BLaER1 (cell line): Measurements from ENCODE around the gene CUEDC2.

ENCODE experiments used
- H3K27ac ChIP-seq: shearing (Covaris generic); formaldehyde crosslinking; 2 replicates; pipeline ENCODE4 v1.8.1; 2022
- H3K27me3 ChIP-seq: shearing (Covaris generic); formaldehyde crosslinking; 2 replicates; pipeline ENCODE4 v1.8.1; 2022
- H3K36me3 ChIP-seq: shearing (Covaris generic); formaldehyde crosslinking; 2 replicates; pipeline ENCODE4 v1.8.1; 2022
- H3K4me1 ChIP-seq: shearing (Covaris generic); formaldehyde crosslinking; 2 replicates; pipeline ENCODE4 v1.8.1; 2022
- H3K4me2 ChIP-seq: shearing (Covaris generic); formaldehyde crosslinking; 2 replicates; pipeline ENCODE4 v1.8.1; 2022
- H3K4me3 ChIP-seq: shearing (Covaris generic); formaldehyde crosslinking; 2 replicates; pipeline ENCODE4 v1.8.1; 2022
- H3K9ac ChIP-seq: shearing (Covaris generic); formaldehyde crosslinking; 2 replicates; pipeline ENCODE4 v1.8.1; 2022
- H3K9me3 ChIP-seq: shearing (Covaris generic); formaldehyde crosslinking; 2 replicates; pipeline ENCODE4 v1.8.1; 2022
- H4K20me1 ChIP-seq: shearing (Covaris generic); formaldehyde crosslinking; 2 replicates; pipeline ENCODE4 v1.8.1; 2022
- Cebpa-rat ChIP-seq: shearing (Covaris generic); IDR thresholded peaks from 2 replicates; pipeline ENCODE4 v1.8.1; 2022

Gene CUEDC2

DNA sequence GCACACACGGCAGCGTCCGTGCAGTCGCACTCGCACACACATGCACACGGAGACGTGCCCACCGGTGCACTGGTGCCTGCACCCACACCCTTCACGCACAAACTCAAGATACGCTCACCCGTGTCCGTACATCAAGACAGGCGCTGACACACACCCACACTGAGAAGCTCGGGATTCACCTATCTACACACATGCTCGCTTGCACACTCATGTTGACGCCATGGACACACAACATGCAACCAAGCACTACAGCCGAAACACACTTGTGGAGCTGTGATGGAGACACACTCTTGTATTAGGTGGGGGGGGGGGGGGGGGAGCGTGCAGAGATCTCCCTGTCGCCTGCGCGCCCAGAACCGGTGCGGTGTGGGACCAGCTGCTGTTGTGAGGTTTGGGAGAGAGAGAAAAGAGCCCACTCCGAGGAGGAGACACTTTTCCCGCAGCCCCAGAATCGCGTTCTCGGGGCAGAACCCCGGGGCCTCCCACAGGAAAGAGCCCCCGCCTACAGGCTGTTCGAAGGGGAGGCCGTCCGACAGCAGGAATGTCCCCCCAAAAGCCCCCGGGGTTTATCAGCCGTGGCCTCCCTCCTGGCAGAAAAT, 37.5 kb downstream of the CUEDC2 start:
- Histone ChIP-seq H3K27ac (peak overlapping the region; percentile 81), H3K4me2 (peak overlapping the region; percentile 99), H3K9me3 (no peaks in the 10 kb centered on the region), H3K36me3 (peaks cover 20% of the 10 kb centered on the region), H3K4me1 (peaks cover 35% of the 10 kb centered on the region), H4K20me1 (0 out of 2 replicates have a peak, but pooled peaks cover 10% of the 10 kb centered on the region), H3K27me3 (no peaks in the 10 kb centered on the region), H3K9ac (peak overlapping the region; percentile 79), H3K4me3 (peak overlapping the region; percentile 82)
- TF ChIP-seq Cebpa-rat, result no peak

DNA sequence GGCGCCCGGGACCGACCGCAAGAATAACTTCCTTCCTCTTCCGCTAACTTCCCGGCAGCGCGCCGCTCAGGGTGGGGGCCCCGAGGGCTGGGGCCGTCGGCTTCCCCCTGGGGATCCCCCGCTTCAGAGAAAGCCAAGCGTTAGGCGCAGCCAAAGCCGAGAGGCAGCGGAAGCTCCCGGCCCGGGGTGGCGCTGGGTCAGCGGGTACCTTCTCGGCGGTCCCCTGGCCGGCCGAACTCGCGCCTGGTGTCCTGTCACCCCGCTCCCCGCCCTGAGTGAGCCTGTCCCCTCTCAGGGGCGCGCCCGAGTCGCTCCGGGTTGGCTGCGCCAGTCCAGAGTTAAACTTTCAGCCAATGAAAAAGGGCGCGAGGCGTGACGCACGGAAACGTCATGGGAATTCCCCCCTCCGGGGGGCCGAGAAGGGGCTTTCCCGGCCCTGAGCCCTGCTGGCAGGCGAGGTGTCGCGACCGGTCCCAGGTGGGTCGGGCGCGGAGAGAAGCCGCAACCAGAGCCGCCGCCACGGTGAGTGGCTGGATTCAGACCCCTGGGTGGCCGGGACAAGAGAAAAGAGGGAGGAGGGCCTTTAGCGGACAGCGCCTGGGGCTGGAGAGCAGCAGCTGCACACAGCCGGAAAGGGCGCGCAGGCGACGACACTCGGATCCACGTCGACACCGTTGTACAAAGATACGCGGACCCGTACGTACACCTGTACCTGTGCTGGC, 38.1 kb downstream of the CUEDC2 start:
- peak overlapping the region; percentile 99 for H3K4me2 ChIP-seq
- peak overlapping the region; percentile 79 for H3K9ac ChIP-seq
- H3K4me1 ChIP-seq, result peaks cover 31% of the 10 kb centered on the region
- H3K4me3 ChIP-seq, result peak overlapping the region; percentile 82
- H4K20me1 ChIP-seq, result 0 out of 2 replicates have a peak, but pooled peaks cover 10% of the 10 kb centered on the region
- peaks cover 20% of the 10 kb centered on the region for H3K36me3 ChIP-seq
- H3K9me3 ChIP-seq, result no peaks in the 10 kb centered on the region
- TF ChIP-seq Cebpa-rat, result no peak
- peak overlapping the region; percentile 81 for H3K27ac ChIP-seq
- H3K27me3 ChIP-seq, result no peaks in the 10 kb centered on the region

DNA sequence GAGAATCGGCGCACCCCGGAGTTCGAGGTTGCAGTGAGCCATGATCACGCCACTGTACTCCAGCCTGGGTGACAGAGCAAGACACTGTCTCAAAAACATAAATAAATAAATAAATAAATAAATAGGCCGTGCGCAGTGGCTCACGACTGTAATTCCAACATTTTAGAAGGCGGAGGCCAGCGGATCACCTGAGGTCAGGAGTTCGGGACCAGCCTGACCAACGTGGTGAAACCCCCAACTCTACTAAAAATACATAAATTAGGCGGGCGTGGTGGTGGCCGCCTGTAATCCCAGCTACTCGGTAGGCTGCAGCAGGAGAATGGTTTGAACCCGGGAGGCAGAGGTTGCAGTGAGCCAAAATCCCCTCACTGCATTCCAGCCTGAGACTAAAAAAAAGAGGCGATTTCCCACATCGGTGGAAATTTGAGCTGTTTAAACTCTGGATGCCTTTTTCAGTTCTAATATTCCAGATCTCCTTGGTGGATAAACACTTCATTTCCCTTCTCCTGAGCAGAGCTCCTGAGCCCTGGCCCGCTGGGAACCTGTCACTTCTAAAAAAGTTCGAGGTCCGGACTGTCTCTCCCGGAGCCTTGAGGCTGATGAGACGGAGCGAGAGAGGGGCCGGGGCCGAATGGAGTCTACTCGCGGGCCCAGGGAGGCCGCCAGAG, 38.8 kb downstream of the CUEDC2 start:
- peaks cover 25% of the 10 kb centered on the region for H3K4me1 ChIP-seq
- H3K36me3 ChIP-seq, result peaks cover 19% of the 10 kb centered on the region
- peak overlapping the region; percentile 99 for H3K4me2 ChIP-seq
- H3K9ac ChIP-seq, result peak overlapping the region; percentile 79
- H3K9me3 ChIP-seq, result no peaks in the 10 kb centered on the region
- peak overlapping the region; percentile 81 for H3K27ac ChIP-seq
- H3K27me3 ChIP-seq, result no peaks in the 10 kb centered on the region
- 0 out of 2 replicates have a peak, but pooled peaks cover 10% of the 10 kb centered on the region for H4K20me1 ChIP-seq
- TF ChIP-seq Cebpa-rat, result no peak
- H3K4me3 ChIP-seq, result peak overlapping the region; percentile 82

DNA sequence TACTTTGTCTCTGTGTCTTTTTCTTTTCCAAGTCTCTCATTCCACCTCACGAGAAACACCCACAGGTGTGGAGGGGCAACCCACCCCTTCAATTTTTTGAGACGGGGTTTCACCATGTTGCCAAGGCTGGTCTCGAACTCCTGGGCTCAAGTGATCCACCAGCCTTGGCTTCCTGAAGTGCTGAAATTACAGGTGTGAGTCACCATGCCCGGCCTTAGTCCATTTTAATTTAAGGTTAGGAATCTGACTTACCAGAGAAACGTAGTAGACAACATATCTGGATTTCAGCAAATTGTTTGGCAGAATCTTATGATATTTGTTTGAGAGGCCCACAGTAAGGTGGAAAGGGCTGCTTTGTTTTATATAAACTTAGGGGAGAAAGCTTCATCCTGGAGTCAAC, 40.1 kb downstream of the CUEDC2 start:
- no peak for TF ChIP-seq Cebpa-rat

DNA sequence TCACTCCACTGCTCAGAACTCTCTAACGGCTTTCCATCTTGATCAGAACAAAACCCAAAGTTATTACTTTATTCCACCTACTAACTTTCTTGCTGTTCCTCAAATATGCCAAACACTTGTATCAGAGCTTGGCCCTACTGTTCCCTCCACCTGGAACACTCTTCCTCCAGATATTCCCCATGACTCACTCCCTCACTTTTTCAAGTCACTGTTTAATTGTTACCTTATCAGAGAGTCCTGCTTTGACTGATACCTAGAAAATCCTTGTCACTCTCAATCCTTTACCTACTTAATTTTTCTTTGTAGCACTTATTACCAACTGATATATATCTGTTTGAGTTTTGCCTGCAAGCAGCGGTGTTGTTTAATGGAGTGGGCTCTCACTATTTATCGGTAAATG, 42.5 kb downstream of the CUEDC2 start:
- peaks cover 13% of the 10 kb centered on the region for H3K4me1 ChIP-seq
- H3K9me3 ChIP-seq, result no peaks in the 10 kb centered on the region
- H3K27ac ChIP-seq, result no peak overlapping the region
- no peaks in the 10 kb centered on the region for H4K20me1 ChIP-seq
- no peak overlapping the region for H3K4me2 ChIP-seq
- H3K4me3 ChIP-seq, result no peak overlapping the region
- H3K36me3 ChIP-seq, result no peaks in the 10 kb centered on the region
- no peaks in the 10 kb centered on the region for H3K27me3 ChIP-seq
- no peak for TF ChIP-seq Cebpa-rat
- no peak overlapping the region for H3K9ac ChIP-seq

More for the DNA sequence above, 40.1 kb downstream of the CUEDC2 start:
- Histone ChIP-seq H4K20me1 (0 out of 2 replicates have a peak, but pooled peaks cover 10% of the 10 kb centered on the region), H3K36me3 (peaks cover 6% of the 10 kb centered on the region; the same call in 1 of the 2 replicates), H3K9ac (no peak overlapping the region), H3K9me3 (no peaks in the 10 kb centered on the region), H3K4me1 (peaks cover 23% of the 10 kb centered on the region), H3K4me3 (no peak overlapping the region), H3K27ac (no peak overlapping the region), H3K27me3 (no peaks in the 10 kb centered on the region), H3K4me2 (no peak overlapping the region)

DNA sequence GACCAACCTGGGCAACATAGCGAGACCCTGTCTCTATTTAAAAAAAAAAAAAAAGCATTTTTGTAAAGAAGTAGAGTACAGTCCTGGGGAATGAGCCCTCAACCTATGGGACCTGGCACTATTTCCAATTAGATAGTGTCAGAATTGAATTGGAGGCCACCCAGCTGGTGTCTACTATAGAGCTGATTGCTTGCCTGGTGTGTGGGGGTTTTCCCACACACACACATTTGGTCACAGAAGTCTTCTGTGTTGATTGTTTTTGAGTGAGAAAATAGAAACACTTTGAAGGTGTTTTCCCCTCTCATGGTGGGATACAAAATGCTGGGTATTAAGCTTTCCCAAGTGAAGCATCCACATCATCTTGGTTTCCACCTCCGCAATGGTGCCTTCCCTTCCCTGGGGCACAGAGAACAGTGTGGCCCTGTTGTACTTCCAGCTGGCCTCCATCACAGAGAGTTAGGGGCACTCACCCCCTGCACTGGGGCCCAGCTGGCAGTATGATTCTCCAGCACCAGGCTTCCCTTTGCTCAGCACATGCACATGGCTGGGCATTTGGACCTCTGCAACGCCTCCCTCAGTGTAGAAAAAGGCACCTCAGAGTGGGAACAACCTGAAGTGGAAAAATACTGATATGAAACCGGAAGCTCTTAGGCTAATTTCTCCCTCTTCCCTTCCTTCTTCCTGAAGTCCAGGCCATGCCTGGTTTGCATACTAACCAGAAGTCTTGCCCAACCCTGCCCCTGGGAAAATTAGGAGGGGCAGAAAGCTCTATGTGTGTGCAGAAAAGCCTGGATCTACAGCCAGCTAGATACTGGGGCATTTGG, 47.6 kb downstream of the CUEDC2 start:
- Histone ChIP-seq H3K27ac (no peak overlapping the region), H3K4me2 (no peak overlapping the region; the same call in 1 of the 2 replicates), H4K20me1 (peaks cover under 1% of the 10 kb centered on the region; the same call in 1 of the 2 replicates), H3K27me3 (no peaks in the 10 kb centered on the region), H3K4me3 (no peak overlapping the region), H3K4me1 (peaks cover 6% of the 10 kb centered on the region; the same call in 1 of the 2 replicates), H3K9ac (no peak overlapping the region), H3K9me3 (no peaks in the 10 kb centered on the region), H3K36me3 (peaks cover 43% of the 10 kb centered on the region)
- no peak for TF ChIP-seq Cebpa-rat

DNA sequence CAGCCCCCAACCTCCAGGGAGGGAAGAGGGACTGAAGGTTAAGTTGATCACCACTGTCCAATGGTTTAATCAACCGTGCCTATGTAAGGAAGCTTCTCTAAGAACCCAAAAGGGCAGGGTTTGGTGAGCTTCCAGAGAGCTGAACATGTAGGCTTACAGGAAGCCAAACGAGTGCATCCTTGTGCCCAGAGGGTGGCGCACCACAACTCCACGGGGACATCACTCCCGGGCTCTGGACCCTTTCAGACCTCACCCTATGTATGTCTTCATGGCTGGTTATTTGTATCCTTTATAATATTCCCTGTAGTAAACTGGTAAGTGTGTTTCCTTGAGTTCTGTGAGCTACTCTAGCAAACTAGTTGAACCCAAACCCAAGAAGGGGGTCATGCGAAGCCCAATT, 48.3 kb downstream of the CUEDC2 start:
- peaks cover 8% of the 10 kb centered on the region; the same call in 1 of the 2 replicates for H4K20me1 ChIP-seq

DNA sequence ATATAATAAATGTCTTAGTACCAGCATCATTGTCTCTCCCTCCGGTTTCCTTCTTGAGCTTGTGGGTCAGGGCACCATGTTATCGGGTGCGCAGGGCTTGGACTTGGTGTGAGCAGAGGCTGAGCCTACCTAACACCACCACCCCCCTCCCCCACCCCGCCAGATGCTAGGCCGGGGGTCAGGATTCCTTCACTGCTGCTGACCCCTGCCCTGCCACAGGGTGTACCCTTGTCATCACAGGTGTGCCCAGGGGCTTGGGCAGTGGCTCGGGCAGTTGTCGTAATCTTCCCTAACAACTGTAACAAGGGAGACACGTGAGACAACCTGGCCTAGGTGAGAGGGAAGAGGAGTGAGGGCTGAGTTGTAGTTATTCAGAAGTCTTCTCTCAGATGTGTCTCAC, 49.5 kb downstream of the CUEDC2 start:
- no peak overlapping the region for H3K9ac ChIP-seq
- H3K4me3 ChIP-seq, result no peak overlapping the region
- H3K4me2 ChIP-seq, result no peak overlapping the region
- H3K4me1 ChIP-seq, result peaks cover 6% of the 10 kb centered on the region; the same call in 1 of the 2 replicates
- H4K20me1 ChIP-seq, result peaks cover 8% of the 10 kb centered on the region; the same call in 1 of the 2 replicates
- no peak for TF ChIP-seq Cebpa-rat
- no peaks in the 10 kb centered on the region for H3K9me3 ChIP-seq
- H3K27ac ChIP-seq, result no peak overlapping the region
- H3K36me3 ChIP-seq, result peaks cover 61% of the 10 kb centered on the region
- no peaks in the 10 kb centered on the region for H3K27me3 ChIP-seq

More for the DNA sequence above, 48.3 kb downstream of the CUEDC2 start:
- Histone ChIP-seq H3K9ac (no peak overlapping the region), H3K27me3 (no peaks in the 10 kb centered on the region), H3K27ac (no peak overlapping the region), H3K4me2 (no peak overlapping the region), H3K9me3 (no peaks in the 10 kb centered on the region), H3K4me3 (no peak overlapping the region), H3K4me1 (peaks cover 6% of the 10 kb centered on the region; the same call in 1 of the 2 replicates), H3K36me3 (peaks cover 51% of the 10 kb centered on the region)
- no peak for TF ChIP-seq Cebpa-rat

DNA sequence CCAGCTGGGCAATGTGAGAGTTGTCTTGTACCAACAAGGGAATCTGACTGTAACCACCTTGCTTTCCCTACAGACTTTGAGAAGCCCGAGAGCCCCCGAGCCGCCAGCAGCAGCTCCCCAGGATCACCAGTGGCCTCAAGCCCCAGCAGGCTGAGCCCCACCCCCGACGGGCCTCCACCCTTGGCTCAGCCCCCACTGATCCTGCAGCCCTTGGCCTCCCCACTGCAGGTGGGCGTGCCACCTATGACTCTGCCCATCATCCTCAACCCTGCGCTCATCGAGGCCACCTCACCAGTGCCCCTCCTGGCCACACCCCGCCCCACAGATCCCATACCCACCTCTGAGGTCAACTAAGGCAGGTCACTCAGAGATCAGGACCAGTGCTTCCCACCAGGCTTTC, 50.4 kb downstream of the CUEDC2 start:
- Histone ChIP-seq H3K36me3 (peaks cover 69% of the 10 kb centered on the region), H4K20me1 (peaks cover 8% of the 10 kb centered on the region; the same call in 1 of the 2 replicates), H3K9ac (no peak overlapping the region), H3K4me3 (no peak overlapping the region), H3K4me2 (no peak overlapping the region), H3K27me3 (no peaks in the 10 kb centered on the region), H3K27ac (no peak overlapping the region), H3K4me1 (peaks cover 6% of the 10 kb centered on the region; the same call in 1 of the 2 replicates), H3K9me3 (no peaks in the 10 kb centered on the region)
- no peak for TF ChIP-seq Cebpa-rat
